Measurements from ENCODE around the gene SHISA6. TPM values are rescaled to one million over a fixed set of nuclear protein-coding genes. Genes with fewer than 3 reads are reported as not detected.

SHISA6 gene
- total RNA-seq (1 to 10 TPM in 1 of 4 donors, under 1 TPM in 3; 0.22 to 1.8 (median 0.56) TPM), polyA plus RNA-seq (under 1 TPM; 0.28 to 0.44 (median 0.32) TPM)
- long read RNA-seq, donor 1, result 0 reads
- long read RNA-seq, donor 2, partial matches to known transcripts, result 0 of 1 reads
- long read RNA-seq, donor 2, other reads (novel, unspliced or antisense), result 1 of 1 reads

GRCh38 chr17:11240841-11241610 lies at the start of gene SHISA6:
TSS of gene SHISA6 (plus strand) at chr17:11241213.
- intact Hi-C loops (cut with DNase I), result no loop called here
- Histone ChIP-seq H3K36me3 (ENCODE audit: insufficient read depth in 1 of 2, low read depth in 1 of 2) (no peaks in the 10 kb centered on the region), H3K4me3 (peak within 1 kb of the TSS; percentile 47), H3K27me3 (ENCODE audit: insufficient read depth in 3 of 3, low read length in 2 of 3) (peaks cover 0 to 53% (median 16%) of the 10 kb centered on the region in 3 donors), H3K9me3 (no peaks in the 10 kb centered on the region), H3K4me1 (no peaks in the 10 kb centered on the region), H3K27ac (no peak within 1 kb of the TSS)
- WGBS, 3 donors, result 0 to 2% (median 1%) methylated on average over 45 to 125 of the region's 126 CpGs
- ATAC-seq (no peak), DNase-seq (peak in 1 of 2 donors; percentile 19)
- TF ChIP-seq, protein P1, sequence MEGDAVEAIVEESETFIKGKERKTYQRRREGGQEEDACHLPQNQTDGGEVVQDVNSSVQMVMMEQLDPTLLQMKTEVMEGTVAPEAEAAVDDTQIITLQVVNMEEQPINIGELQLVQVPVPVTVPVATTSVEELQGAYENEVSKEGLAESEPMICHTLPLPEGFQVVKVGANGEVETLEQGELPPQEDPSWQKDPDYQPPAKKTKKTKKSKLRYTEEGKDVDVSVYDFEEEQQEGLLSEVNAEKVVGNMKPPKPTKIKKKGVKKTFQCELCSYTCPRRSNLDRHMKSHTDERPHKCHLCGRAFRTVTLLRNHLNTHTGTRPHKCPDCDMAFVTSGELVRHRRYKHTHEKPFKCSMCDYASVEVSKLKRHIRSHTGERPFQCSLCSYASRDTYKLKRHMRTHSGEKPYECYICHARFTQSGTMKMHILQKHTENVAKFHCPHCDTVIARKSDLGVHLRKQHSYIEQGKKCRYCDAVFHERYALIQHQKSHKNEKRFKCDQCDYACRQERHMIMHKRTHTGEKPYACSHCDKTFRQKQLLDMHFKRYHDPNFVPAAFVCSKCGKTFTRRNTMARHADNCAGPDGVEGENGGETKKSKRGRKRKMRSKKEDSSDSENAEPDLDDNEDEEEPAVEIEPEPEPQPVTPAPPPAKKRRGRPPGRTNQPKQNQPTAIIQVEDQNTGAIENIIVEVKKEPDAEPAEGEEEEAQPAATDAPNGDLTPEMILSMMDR (IDR thresholded peaks at IDR 0.05), result no peak

- TF ChIP-seq, protein P1 (IDR thresholded peaks at IDR 0.05), result no peak
- intact Hi-C loops (cut with DNase I), result no loop called here
Observed at GRCh38 chr17:11195801-11196200, 45.2 kb upstream of the SHISA6 start.

DNA sequence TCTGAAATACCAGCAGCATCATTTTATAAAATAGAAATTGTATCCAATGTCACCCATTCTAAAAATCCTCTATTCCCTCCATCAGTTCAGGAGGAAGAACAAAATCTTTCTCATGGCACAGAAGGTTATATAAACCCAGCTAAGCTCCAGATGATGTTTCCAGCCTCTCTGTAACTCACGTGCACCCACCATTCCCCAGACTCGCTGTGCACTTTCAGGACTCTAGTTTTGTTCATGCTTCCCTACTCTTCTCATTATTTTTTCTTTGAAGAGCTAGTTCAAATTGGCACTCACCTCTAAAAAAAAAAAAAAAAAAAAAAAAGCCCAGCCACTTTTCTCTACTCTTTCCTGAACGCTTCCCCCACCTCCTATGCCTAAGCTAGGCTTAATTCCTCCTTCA lies 36.0 kb upstream of the SHISA6 start:
- Histone ChIP-seq H3K27ac (no peak overlapping the region), H3K9me3 (no peaks in the 10 kb centered on the region), H3K27me3 (ENCODE audit: insufficient read depth in 3 of 3, low read length in 2 of 3) (no peaks in the 10 kb centered on the region), H3K4me3 (no peak overlapping the region), H3K36me3 (ENCODE audit: insufficient read depth in 1 of 2, low read depth in 1 of 2) (no peaks in the 10 kb centered on the region), H3K4me1 (no peaks in the 10 kb centered on the region)
- 54 to 72% (median 56%) methylated on average over 3 of the region's 3 CpGs for WGBS, 3 donors
- ATAC-seq, result no peak
- intact Hi-C loops (cut with DNase I), result no loop called here
- TF ChIP-seq, protein P1 (IDR thresholded peaks at IDR 0.05), result no peak
- no peak for DNase-seq

More at GRCh38 chr17:11195801-11196200, 45.2 kb upstream of the SHISA6 start:
- no peaks in the 10 kb centered on the region for H3K36me3 ChIP-seq (ENCODE audit: insufficient read depth in 1 of 2, low read depth in 1 of 2)
- H3K4me3 ChIP-seq, result no peak overlapping the region
- H3K27me3 ChIP-seq (ENCODE audit: insufficient read depth in 3 of 3, low read length in 2 of 3), result no peaks in the 10 kb centered on the region
- H3K27ac ChIP-seq, result no peak overlapping the region
- H3K9me3 ChIP-seq, result no peaks in the 10 kb centered on the region
- no peak for ATAC-seq
- H3K4me1 ChIP-seq, result no peaks in the 10 kb centered on the region
- WGBS, 3 donors, result 86 to 89% (median 87%) methylated on average over 2 of the region's 2 CpGs
- no peak for DNase-seq

DNA sequence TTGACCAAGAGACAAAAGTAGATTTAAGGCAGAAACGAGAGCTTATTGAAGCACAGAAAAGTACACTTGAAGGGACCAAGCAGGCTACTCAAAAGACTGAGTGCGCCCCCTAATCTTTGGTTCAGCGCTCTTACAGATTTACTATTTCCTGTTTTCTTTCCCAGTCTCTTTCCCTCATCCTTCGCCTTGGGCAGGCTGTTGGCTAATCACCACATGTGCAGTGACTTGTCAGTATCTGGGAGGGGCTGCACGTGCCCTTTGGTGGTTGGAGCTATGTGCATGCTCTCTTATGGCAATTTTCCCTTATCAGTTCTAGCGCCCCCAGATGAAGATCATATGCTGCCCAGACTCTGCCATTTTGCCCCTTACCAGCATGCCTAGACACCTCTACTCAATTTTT lies 35.4 kb upstream of the SHISA6 start:
- TF ChIP-seq, protein P1 (IDR thresholded peaks at IDR 0.05), result no peak
- no peaks in the 10 kb centered on the region for H3K4me1 ChIP-seq
- 54 to 66% (median 57%) methylated on average over 6 of the region's 6 CpGs for WGBS, 3 donors
- ATAC-seq (no peak), DNase-seq (no peak)
- H3K36me3 ChIP-seq (ENCODE audit: insufficient read depth in 1 of 2, low read depth in 1 of 2), result no peaks in the 10 kb centered on the region
- no peaks in the 10 kb centered on the region for H3K27me3 ChIP-seq (ENCODE audit: insufficient read depth in 3 of 3, low read length in 2 of 3)
- no peak overlapping the region for H3K27ac ChIP-seq
- no peak overlapping the region for H3K4me3 ChIP-seq
- intact Hi-C loops (cut with DNase I), result no loop called here
- peaks cover 5% of the 10 kb centered on the region for H3K9me3 ChIP-seq
